OCI-LY3 (cell line): Measurements from ENCODE around the gene ZNF362.

Experiments
- EZH2phosphoT487 ChIP-seq: fragments of 200-600 bp; shearing (Covaris generic); IDR thresholded peaks from 2 replicates; pipeline ENCODE4 v1.6.1; 2018; ENCODE audit warnings: antibody characterized with exemption, mixed run types, low read depth
- TF ChIP-seq, protein P1 (sequence below): fragments of 200-600, 300-600 bp; sonication (generic); IDR thresholded peaks from 2 replicates; pipeline ENCODE4 v1.5.1; 2014; ENCODE audit warnings: antibody characterized with exemption, low read length, low read depth

DNA sequence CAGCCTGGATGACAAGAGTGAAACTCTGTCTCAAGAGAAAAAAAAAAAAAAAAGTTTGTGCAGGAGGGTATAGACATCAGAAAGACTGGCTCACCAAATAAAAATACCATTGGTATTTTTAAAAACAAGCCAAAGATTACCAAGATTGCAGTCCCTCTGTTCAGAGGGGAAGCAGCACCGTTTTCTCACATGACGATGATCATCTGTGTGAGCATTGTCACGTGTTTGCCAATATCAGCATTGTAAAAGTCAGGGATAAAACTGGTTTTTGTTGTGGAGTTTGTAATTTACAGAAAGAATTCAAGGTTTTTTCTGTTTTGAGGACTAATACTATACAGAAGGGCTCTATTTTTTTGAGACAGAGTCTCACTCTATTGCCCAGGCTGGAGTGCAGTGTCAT, 26.5 kb downstream of the ZNF362 start:
- TF ChIP-seq, protein P1, sequence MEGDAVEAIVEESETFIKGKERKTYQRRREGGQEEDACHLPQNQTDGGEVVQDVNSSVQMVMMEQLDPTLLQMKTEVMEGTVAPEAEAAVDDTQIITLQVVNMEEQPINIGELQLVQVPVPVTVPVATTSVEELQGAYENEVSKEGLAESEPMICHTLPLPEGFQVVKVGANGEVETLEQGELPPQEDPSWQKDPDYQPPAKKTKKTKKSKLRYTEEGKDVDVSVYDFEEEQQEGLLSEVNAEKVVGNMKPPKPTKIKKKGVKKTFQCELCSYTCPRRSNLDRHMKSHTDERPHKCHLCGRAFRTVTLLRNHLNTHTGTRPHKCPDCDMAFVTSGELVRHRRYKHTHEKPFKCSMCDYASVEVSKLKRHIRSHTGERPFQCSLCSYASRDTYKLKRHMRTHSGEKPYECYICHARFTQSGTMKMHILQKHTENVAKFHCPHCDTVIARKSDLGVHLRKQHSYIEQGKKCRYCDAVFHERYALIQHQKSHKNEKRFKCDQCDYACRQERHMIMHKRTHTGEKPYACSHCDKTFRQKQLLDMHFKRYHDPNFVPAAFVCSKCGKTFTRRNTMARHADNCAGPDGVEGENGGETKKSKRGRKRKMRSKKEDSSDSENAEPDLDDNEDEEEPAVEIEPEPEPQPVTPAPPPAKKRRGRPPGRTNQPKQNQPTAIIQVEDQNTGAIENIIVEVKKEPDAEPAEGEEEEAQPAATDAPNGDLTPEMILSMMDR = no peak
- TF ChIP-seq EZH2phosphoT487 = no peak
